GM23338 (cell line): ENCODE measurements around the gene LNX2.

Source experiments
- CREB1 ChIP-seq: fragments of 250-450 bp; sonication (Bioruptor Pico); IDR thresholded peaks from 2 replicates; pipeline ENCODE4 v1.5.0; 2020; ENCODE audit warnings: low read depth, mild to moderate bottlenecking, moderate library complexity
- EZH2 ChIP-seq: fragments of 200-600 bp; sonication (generic); IDR thresholded peaks from one replicate; pipeline ENCODE4 v1.8.0; 2017; ENCODE audit warnings: antibody characterized with exemption, mild to moderate bottlenecking, low read depth; ENCODE audit not compliant: unreplicated experiment
- EZH2phosphoT487 ChIP-seq: fragments of 200-600 bp; sonication (generic); IDR thresholded peaks from one replicate; pipeline ENCODE4 v1.8.1; 2018; ENCODE audit warnings: antibody characterized with exemption; ENCODE audit not compliant: unreplicated experiment
- JUNB ChIP-seq: IDR thresholded peaks from one replicate; pipeline ENCODE4 v1.6.1; 2016; ENCODE audit warnings: antibody characterized with exemption; ENCODE audit not compliant: unreplicated experiment
- NANOG ChIP-seq: IDR thresholded peaks from 2 replicates; pipeline ENCODE4 v1.6.1; 2016; ENCODE audit warnings: antibody characterized with exemption, borderline replicate concordance
- POLR2AphosphoS5 ChIP-seq: IDR thresholded peaks from 2 replicates; pipeline ENCODE4 v1.6.1; 2016; ENCODE audit warnings: antibody characterized with exemption, low read depth
- REST ChIP-seq: IDR thresholded peaks from one replicate; pipeline ENCODE4 v1.6.1; 2018; ENCODE audit warnings: antibody characterized with exemption; ENCODE audit not compliant: unreplicated experiment
- STAT1 ChIP-seq: IDR thresholded peaks from one replicate; pipeline ENCODE4 v1.6.1; 2016; ENCODE audit warnings: antibody characterized with exemption; ENCODE audit not compliant: unreplicated experiment
- ZNF331 ChIP-seq: fragments of 250-450 bp; sonication (Bioruptor Pico); IDR thresholded peaks from 2 replicates; pipeline ENCODE4 v1.5.0; 2020; ENCODE audit warnings: low read depth, mild to moderate bottlenecking, moderate library complexity
- TF ChIP-seq, protein P1 (sequence below), 2 experiments: fragments of 200-600 bp in 1 of 2; sonication (generic) in 1 of 2; conservative IDR thresholded peaks; 2 replicates each; pipeline versions ENCODE4 v1.5.1 to v1.6.1; 2016 to 2017; ENCODE audit warnings: antibody characterized with exemption in 2 of 2, low read depth in 2 of 2, mild to moderate bottlenecking in 2 of 2, moderate library complexity in 1 of 2
- TF ChIP-seq, protein P2 (sequence below): IDR thresholded peaks from 2 replicates; pipeline ENCODE4 v1.6.1; 2016; ENCODE audit warnings: antibody characterized with exemption

- no peak for TF ChIP-seq EZH2phosphoT487
- TF ChIP-seq, protein P1, sequence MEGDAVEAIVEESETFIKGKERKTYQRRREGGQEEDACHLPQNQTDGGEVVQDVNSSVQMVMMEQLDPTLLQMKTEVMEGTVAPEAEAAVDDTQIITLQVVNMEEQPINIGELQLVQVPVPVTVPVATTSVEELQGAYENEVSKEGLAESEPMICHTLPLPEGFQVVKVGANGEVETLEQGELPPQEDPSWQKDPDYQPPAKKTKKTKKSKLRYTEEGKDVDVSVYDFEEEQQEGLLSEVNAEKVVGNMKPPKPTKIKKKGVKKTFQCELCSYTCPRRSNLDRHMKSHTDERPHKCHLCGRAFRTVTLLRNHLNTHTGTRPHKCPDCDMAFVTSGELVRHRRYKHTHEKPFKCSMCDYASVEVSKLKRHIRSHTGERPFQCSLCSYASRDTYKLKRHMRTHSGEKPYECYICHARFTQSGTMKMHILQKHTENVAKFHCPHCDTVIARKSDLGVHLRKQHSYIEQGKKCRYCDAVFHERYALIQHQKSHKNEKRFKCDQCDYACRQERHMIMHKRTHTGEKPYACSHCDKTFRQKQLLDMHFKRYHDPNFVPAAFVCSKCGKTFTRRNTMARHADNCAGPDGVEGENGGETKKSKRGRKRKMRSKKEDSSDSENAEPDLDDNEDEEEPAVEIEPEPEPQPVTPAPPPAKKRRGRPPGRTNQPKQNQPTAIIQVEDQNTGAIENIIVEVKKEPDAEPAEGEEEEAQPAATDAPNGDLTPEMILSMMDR (conservative IDR thresholded peaks at IDR 0.05; ENCODE audit: low read depth in 2 of 2): no peak
- no peak for TF ChIP-seq EZH2
- TF ChIP-seq CREB1 (CRISPR knock-in tag): no peak
- TF ChIP-seq POLR2AphosphoS5: no peak
- TF ChIP-seq, protein P2, sequence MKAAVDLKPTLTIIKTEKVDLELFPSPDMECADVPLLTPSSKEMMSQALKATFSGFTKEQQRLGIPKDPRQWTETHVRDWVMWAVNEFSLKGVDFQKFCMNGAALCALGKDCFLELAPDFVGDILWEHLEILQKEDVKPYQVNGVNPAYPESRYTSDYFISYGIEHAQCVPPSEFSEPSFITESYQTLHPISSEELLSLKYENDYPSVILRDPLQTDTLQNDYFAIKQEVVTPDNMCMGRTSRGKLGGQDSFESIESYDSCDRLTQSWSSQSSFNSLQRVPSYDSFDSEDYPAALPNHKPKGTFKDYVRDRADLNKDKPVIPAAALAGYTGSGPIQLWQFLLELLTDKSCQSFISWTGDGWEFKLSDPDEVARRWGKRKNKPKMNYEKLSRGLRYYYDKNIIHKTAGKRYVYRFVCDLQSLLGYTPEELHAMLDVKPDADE: no peak
- no peak for TF ChIP-seq REST
- TF ChIP-seq STAT1: no peak
- no peak for TF ChIP-seq NANOG
- TF ChIP-seq ZNF331 (CRISPR knock-in tag): no peak
- TF ChIP-seq JUNB: no peak
These were observed 96.8 kb downstream of the LNX2 start for GRCh38 chr13:27523346-27524073.
